ENCODE results near the gene BTBD9.

The BTBD9 gene

DNA sequence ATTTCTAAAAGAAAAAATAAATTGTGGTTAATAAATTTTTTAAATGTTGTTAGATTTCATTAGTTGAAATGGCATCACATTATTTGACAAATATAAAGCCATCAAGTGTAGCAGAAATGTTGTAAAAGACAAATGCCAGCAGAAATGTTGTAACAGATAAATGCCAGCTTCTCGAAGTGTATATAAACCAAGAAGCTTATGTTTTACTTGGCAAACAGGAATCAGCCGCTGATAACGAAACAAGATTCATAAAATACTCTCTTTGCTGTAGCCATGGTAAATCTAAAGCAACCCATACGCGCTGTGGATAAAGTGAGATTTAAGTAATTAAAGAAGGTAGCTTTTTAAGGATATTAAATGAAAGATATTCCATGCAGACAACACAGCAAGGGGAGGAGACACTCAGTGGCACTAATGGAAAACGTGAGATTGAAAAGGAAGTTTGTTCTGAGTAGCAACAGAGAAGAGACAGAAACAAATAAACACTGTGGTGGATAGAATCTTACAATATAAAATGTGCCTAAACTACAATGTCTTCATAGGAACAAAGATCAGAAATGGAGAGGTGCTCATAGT is 29.6 kb downstream of the BTBD9 start:
- no peak overlapping the region for H3K4me3 ChIP-seq (ENCODE audit: low read depth, low read length)
- no peaks in the 10 kb centered on the region for H3K9me3 ChIP-seq
- H3K4me1 ChIP-seq = no peaks in the 10 kb centered on the region
- DNase-seq = no peak
- TF ChIP-seq, protein P1, sequence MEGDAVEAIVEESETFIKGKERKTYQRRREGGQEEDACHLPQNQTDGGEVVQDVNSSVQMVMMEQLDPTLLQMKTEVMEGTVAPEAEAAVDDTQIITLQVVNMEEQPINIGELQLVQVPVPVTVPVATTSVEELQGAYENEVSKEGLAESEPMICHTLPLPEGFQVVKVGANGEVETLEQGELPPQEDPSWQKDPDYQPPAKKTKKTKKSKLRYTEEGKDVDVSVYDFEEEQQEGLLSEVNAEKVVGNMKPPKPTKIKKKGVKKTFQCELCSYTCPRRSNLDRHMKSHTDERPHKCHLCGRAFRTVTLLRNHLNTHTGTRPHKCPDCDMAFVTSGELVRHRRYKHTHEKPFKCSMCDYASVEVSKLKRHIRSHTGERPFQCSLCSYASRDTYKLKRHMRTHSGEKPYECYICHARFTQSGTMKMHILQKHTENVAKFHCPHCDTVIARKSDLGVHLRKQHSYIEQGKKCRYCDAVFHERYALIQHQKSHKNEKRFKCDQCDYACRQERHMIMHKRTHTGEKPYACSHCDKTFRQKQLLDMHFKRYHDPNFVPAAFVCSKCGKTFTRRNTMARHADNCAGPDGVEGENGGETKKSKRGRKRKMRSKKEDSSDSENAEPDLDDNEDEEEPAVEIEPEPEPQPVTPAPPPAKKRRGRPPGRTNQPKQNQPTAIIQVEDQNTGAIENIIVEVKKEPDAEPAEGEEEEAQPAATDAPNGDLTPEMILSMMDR (IDR thresholded peaks at IDR 0.05; ENCODE audit: low read depth, low read length) = no peak
- H3K27me3 ChIP-seq = no peaks in the 10 kb centered on the region
- H3K36me3 ChIP-seq = no peaks in the 10 kb centered on the region

DNA sequence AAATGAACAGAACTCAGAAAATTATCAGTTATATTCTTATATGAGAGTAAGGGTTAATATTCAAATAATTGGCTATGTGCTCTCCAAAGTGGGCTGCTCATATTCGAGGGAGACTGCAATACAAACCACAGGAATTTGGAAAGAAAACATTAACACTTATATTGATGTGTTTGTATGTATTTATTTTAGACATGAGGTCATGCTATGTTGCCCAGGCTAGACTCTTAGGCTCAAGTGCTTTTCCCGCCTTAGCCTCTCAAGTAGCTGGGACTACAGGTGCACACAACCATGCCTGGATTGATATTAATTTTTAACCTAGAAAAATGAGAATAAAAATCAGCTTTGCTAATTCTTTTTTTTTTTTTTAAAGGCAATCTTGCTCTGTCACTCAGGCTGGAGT is 35.0 kb downstream of the BTBD9 start:
- Histone ChIP-seq H3K27me3 (no peaks in the 10 kb centered on the region), H3K36me3 (no peaks in the 10 kb centered on the region; the same call in 1 of the 2 replicates), H3K9me3 (no peaks in the 10 kb centered on the region), H3K4me1 (no peaks in the 10 kb centered on the region), H3K4me3 (ENCODE audit: low read depth, low read length) (no peak overlapping the region)
- no peak for DNase-seq
- TF ChIP-seq, protein P1 (IDR thresholded peaks at IDR 0.05; ENCODE audit: low read depth, low read length) = no peak

DNA sequence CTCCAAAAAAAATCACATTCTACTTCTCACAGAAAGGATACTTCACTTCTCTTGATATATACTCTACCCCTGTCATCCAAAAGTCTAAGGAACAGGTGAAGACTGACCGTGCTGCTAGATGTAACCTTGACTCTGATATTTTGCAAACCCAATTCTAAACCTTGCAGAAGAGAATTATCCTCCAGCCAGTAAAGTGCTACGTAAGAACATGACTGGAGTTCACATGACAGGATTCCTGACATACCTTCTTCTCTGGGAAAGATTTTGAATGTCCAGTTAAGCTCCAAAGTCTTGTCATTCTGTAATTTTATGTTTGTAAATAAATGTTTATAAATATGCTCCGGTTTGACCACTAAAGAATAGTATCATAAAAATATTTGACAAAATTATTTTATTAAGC is 35.8 kb downstream of the BTBD9 start:
- Histone ChIP-seq H3K9me3 (no peaks in the 10 kb centered on the region), H3K36me3 (no peaks in the 10 kb centered on the region; the same call in 1 of the 2 replicates), H3K4me1 (no peaks in the 10 kb centered on the region), H3K27me3 (no peaks in the 10 kb centered on the region), H3K4me3 (ENCODE audit: low read depth, low read length) (no peak overlapping the region)
- no peak for DNase-seq
- TF ChIP-seq, protein P1 (IDR thresholded peaks at IDR 0.05; ENCODE audit: low read depth, low read length) = no peak

DNA sequence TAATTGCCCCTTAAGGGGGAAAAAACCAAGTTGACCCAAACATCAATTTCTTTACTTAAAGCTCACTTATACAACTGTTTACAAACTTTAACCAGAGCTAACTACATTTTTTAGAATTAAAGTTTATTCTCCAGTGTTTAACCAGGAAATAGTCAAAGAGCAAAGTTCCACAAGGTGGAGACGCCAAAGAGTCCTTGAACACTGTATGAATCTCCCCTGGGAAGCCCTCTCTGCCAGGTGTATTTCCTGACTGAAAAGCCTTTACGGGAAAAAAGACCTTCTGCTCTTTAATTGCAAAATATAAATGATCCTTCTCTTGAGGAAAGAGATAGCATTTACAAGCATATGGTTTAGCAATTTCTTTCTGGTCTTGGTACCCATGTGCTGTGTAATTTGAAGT is 36.2 kb downstream of the BTBD9 start:
- TF ChIP-seq, protein P1 (IDR thresholded peaks at IDR 0.05; ENCODE audit: low read depth, low read length) = no peak
- Histone ChIP-seq H3K27me3 (no peaks in the 10 kb centered on the region), H3K36me3 (no peaks in the 10 kb centered on the region; the same call in 1 of the 2 replicates), H3K4me3 (ENCODE audit: low read depth, low read length) (no peak overlapping the region), H3K9me3 (no peaks in the 10 kb centered on the region), H3K4me1 (no peaks in the 10 kb centered on the region)
- no peak for DNase-seq

DNA sequence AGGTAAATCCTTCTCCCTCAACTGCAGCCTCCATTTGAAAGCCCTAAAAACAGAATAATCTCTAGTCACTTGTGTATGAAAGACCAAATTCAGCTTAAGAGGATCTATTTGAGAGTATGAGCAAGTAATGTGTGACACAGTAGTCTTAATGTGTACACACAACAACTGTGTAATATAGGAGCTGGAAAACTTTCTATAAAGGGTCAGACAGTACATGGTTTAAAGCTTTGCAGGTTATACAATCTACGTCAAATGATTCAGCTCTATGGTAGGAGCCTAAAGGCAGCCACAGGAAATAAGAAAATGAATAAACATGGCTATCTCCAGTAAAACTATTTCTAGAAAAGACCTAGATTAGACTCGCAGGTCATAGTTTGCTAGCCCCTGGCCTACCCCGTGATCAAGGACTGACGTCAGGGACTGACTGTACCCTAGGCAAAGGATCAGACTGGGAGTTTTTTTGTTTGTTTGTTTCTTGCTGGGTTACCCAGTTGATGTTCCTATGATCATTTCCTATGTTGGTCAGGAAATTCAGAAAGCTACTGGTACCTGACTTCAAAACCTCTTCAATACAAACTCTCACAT is 39.7 kb downstream of the BTBD9 start:
- Histone ChIP-seq H3K36me3 (no peaks in the 10 kb centered on the region; the same call in 1 of the 2 replicates), H3K27me3 (no peaks in the 10 kb centered on the region), H3K9me3 (no peaks in the 10 kb centered on the region), H3K4me1 (no peaks in the 10 kb centered on the region), H3K4me3 (ENCODE audit: low read depth, low read length) (no peak overlapping the region)
- no peak for DNase-seq
- TF ChIP-seq, protein P1 (IDR thresholded peaks at IDR 0.05; ENCODE audit: low read depth, low read length) = no peak

DNA sequence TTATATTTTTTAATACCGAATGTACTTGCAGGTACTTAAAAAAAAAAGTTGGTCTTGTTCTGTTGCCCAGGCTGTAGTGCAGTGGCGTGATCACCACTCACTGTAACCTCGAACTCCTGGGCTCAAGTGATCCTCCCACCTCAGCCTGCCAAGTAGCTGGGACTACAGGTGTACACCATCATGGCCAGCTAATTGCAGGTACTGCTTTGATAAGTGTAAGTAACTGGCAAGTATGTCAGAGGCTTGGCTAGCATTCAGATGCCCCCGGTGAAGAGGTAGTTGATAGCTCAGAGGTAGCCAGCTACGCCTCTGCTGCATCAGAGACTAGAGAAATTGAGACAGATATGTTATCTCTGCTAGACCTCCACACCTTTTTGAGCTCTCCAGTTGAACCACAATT is 40.5 kb downstream of the BTBD9 start:
- no peaks in the 10 kb centered on the region for H3K27me3 ChIP-seq
- no peaks in the 10 kb centered on the region for H3K9me3 ChIP-seq
- TF ChIP-seq, protein P1 (IDR thresholded peaks at IDR 0.05; ENCODE audit: low read depth, low read length) = no peak
- H3K4me1 ChIP-seq = no peaks in the 10 kb centered on the region
- H3K36me3 ChIP-seq = no peaks in the 10 kb centered on the region; the same call in 1 of the 2 replicates
- no peak overlapping the region for H3K4me3 ChIP-seq (ENCODE audit: low read depth, low read length)
- no peak for DNase-seq
